A549 (cell line): Measurements from ENCODE around the gene PHC2.

Experiments
- BHLHE40 ChIP-seq: IDR thresholded peaks from 2 replicates; pipeline ENCODE4 v1.6.1; 2012; ENCODE audit warnings: low read depth, low read length, inconsistent platforms
- CEBPB ChIP-seq, 2 experiments: fragments of >200 bp in 1 of 2; sonication (Bioruptor Twin) in 1 of 2; formaldehyde crosslinking in 1 of 2; IDR thresholded peaks; 2 replicates each; pipeline ENCODE4 v1.6.1; 2012 to 2016
- CTCF ChIP-seq: fragments of >200 bp; sonication (Bioruptor Twin); formaldehyde crosslinking; IDR thresholded peaks from 3 replicates; pipeline ENCODE4 v1.5.1; 2016
- EP300 ChIP-seq, 2 experiments: fragments of >200 bp; sonication (Bioruptor Twin); formaldehyde crosslinking; IDR thresholded peaks; 2 replicates in 1 of 2; 3 replicates in 1 of 2; pipeline ENCODE4 v1.6.1; 2016 to 2017
- POLR2A ChIP-seq: IDR thresholded peaks from 2 replicates; pipeline ENCODE4 v1.6.1; 2012; ENCODE audit warnings: mild to moderate bottlenecking, low read length
- ZFP36 ChIP-seq: fragments of 450-650 bp; IDR thresholded peaks from 2 replicates; pipeline ENCODE4 v1.6.1; 2014; ENCODE audit warnings: borderline replicate concordance; ENCODE audit not compliant: partially characterized antibody

GRCh38 chr1:33435096-33435820, 4.4 kb upstream of the PHC2 start:
- TF ChIP-seq POLR2A (no peak), BHLHE40 (no peak), ZFP36 (no peak), CTCF (no peak), EP300 (IDR thresholded peaks at IDR 0.05) (no peak), CEBPB (IDR thresholded peaks at IDR 0.05) (no peak)
